RWPE2 (cell line): ENCODE measurements around the gene SS18L1.

ENCODE experiments used
- ATAC-seq: fragments of 200-7000 bp; cut with Tn5 transposase; 3 replicates; pipeline ENCODE4 v1.9.1; 2021; ENCODE audit warnings: low read depth
- DNase-seq: peaks from one replicate; pipeline ENCODE4 v3.0.0-alpha.2; 2020; ENCODE audit warnings: low spot score
- H3K27ac ChIP-seq: fragments of 450-650 bp; 2 replicates; pipeline ENCODE4 v1.5.1; 2017; ENCODE audit warnings: mild to moderate bottlenecking; ENCODE audit not compliant: poor library complexity, severe bottlenecking
- H3K27me3 ChIP-seq: fragments of 250-450 bp; sonication (Bioruptor Pico); 2 replicates; pipeline ENCODE4 v1.5.1; 2021; ENCODE audit warnings: mild to moderate bottlenecking, moderate library complexity; ENCODE audit not compliant: insufficient read depth, poor library complexity, severe bottlenecking
- H3K36me3 ChIP-seq: fragments of 250-450 bp; sonication (Bioruptor Pico); 2 replicates; pipeline ENCODE4 v1.5.1; 2020; ENCODE audit warnings: low read depth, mild to moderate bottlenecking, moderate library complexity
- H3K4me1 ChIP-seq: fragments of 250-450 bp; sonication (Bioruptor Pico); 2 replicates; pipeline ENCODE4 v1.5.1; 2021; ENCODE audit warnings: mild to moderate bottlenecking, moderate library complexity; ENCODE audit not compliant: insufficient read depth, poor library complexity, severe bottlenecking
- H3K4me3 ChIP-seq: fragments of 250-450 bp; sonication (Bioruptor Pico); 2 replicates; pipeline ENCODE4 v1.5.1; 2021; ENCODE audit warnings: mild to moderate bottlenecking, moderate library complexity; ENCODE audit not compliant: severe bottlenecking
- H3K9me3 ChIP-seq: fragments of 250-450 bp; sonication (Bioruptor Pico); 2 replicates; pipeline ENCODE4 v1.5.1; 2021; ENCODE audit warnings: mild to moderate bottlenecking, moderate library complexity; ENCODE audit not compliant: severe bottlenecking
- TF ChIP-seq, protein P1 (sequence below): fragments of 450-650 bp; IDR thresholded peaks from one replicate; pipeline ENCODE4 v1.5.1; 2017; ENCODE audit warnings: mild to moderate bottlenecking, moderate library complexity; ENCODE audit not compliant: poor library complexity, severe bottlenecking

Gene SS18L1

GRCh38 chr20:62209850-62210495 lies 66.4 kb downstream of the SS18L1 start:
- Histone ChIP-seq H3K27ac (no peak overlapping the region), H3K27me3 (peaks cover 29% of the 10 kb centered on the region), H3K9me3 (no peaks in the 10 kb centered on the region), H3K4me3 (no peak overlapping the region), H3K36me3 (no peaks in the 10 kb centered on the region), H3K4me1 (no peaks in the 10 kb centered on the region)
- ATAC-seq (no peak), DNase-seq (no peak)
- TF ChIP-seq, protein P1, sequence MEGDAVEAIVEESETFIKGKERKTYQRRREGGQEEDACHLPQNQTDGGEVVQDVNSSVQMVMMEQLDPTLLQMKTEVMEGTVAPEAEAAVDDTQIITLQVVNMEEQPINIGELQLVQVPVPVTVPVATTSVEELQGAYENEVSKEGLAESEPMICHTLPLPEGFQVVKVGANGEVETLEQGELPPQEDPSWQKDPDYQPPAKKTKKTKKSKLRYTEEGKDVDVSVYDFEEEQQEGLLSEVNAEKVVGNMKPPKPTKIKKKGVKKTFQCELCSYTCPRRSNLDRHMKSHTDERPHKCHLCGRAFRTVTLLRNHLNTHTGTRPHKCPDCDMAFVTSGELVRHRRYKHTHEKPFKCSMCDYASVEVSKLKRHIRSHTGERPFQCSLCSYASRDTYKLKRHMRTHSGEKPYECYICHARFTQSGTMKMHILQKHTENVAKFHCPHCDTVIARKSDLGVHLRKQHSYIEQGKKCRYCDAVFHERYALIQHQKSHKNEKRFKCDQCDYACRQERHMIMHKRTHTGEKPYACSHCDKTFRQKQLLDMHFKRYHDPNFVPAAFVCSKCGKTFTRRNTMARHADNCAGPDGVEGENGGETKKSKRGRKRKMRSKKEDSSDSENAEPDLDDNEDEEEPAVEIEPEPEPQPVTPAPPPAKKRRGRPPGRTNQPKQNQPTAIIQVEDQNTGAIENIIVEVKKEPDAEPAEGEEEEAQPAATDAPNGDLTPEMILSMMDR, result no peak

DNA sequence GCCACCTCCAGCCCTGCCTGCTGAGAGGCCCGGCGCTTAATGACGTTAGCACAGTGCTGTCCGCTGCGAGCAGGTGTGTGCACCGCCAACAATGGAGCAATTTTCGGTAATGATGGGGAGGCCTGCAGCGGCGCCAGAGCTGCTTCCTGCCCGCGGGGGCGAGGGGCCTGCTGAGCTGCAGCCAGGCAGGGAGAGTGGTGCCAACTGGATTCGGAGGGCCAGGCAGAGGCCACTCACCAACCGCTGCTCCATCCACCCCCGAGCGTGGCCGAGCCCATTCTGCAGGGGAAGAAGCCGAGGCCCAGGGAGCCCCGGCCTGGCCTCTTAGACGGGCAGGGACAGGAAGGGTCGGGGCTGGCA lies 66.9 kb downstream of the SS18L1 start:
- peaks cover 34% of the 10 kb centered on the region for H3K27me3 ChIP-seq
- TF ChIP-seq, protein P1, result no peak
- ATAC-seq, result no peak
- no peaks in the 10 kb centered on the region for H3K36me3 ChIP-seq
- no peaks in the 10 kb centered on the region for H3K9me3 ChIP-seq
- no peaks in the 10 kb centered on the region for H3K4me1 ChIP-seq
- H3K27ac ChIP-seq, result no peak overlapping the region
- no peak for DNase-seq
- H3K4me3 ChIP-seq, result no peak overlapping the region

DNA sequence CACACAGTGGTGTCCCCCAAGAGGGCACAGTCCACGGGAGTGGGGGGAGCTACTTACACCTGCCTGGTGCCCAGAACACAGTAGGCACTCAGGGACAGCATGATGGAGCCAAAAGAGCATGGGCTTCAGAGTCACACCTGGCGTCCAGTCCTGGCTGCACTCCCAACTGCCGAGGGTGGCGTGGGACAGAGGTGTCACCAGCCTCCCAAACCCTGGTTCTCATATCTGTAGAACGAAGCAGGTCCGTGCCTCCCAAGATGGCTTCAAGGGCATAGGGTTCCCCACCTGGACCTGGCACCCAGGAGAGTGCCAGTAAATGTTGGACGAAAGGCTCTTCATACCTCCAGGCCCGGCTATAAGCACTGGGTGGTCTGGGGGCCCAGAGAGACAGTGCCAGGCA lies 67.6 kb downstream of the SS18L1 start:
- DNase-seq (no peak), ATAC-seq (no peak)
- Histone ChIP-seq H3K4me3 (no peak overlapping the region), H3K9me3 (no peaks in the 10 kb centered on the region), H3K27ac (no peak overlapping the region), H3K27me3 (peaks cover 42% of the 10 kb centered on the region), H3K4me1 (no peaks in the 10 kb centered on the region), H3K36me3 (no peaks in the 10 kb centered on the region)
- TF ChIP-seq, protein P1, result no peak

DNA sequence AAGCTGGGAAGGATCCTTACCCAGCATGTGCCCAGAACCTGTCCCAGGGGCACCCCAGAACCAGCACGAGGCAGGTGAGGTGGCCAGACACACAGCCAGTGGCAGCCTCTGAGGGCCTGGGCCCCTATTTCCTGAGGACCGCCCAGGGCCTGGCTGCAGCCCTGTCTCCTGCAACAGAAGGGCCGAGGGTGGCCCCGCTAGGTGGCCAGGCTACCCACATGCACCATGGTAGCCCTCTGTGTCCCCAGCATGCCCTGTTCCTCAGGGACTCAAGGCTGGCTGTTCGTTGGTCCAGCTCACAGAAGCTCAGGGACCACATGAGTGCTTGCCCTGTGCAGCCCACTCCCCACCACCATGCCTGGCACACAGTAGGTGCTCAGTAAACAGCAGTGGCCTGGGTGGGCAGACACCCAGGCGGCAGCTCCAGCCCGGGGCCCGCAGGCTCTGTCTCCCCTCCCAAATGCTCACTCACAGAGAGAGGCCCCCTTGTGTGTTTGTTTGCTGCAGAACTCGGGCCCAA lies 68.3 kb downstream of the SS18L1 start:
- ATAC-seq, result no peak
- no peak overlapping the region for H3K4me3 ChIP-seq
- H3K9me3 ChIP-seq, result no peaks in the 10 kb centered on the region
- no peaks in the 10 kb centered on the region for H3K36me3 ChIP-seq
- DNase-seq, result no peak
- peaks cover 48% of the 10 kb centered on the region for H3K27me3 ChIP-seq
- no peak overlapping the region for H3K27ac ChIP-seq
- H3K4me1 ChIP-seq, result no peaks in the 10 kb centered on the region
- TF ChIP-seq, protein P1, result no peak

DNA sequence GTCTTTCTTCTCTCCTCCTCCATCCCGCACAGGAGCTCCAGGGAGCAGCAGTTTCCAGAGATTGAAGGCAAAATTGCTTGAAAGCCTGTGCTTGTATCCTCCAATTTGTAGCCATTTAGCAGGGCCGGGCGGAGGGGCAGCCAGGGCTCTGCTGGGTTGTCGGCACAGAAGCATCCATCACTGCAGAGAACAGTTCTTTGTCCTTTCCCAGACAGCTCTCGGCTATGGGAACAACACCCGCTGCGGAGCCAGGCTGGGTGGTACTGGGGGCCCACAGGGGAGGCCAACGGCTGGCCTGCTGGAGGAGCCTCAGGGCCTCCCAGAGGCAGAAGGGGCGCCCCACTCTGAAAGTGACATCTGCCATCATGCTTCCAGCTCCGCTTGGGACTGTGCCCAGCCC lies 68.7 kb downstream of the SS18L1 start:
- Histone ChIP-seq H3K27ac (no peak overlapping the region), H3K9me3 (no peaks in the 10 kb centered on the region), H3K4me1 (no peaks in the 10 kb centered on the region), H3K4me3 (no peak overlapping the region), H3K36me3 (no peaks in the 10 kb centered on the region), H3K27me3 (peaks cover 52% of the 10 kb centered on the region)
- ATAC-seq, result no peak
- TF ChIP-seq, protein P1, result no peak
- DNase-seq, result no peak
